GM18951 (cell line): Measurements from ENCODE around the gene BCORL1.

Experiments
- POLR2A ChIP-seq: IDR thresholded peaks from 4 replicates; pipeline ENCODE4 v1.6.1; 2011; ENCODE audit warnings: mild to moderate bottlenecking; ENCODE audit not compliant: insufficient read length, insufficient read depth; ENCODE audit errors: extremely low read depth
- in situ Hi-C: fragments of 300-500 bp; cut with MboI; formaldehyde crosslinking; loops from one replicate; pipeline ENCODE4 v1.12.0; 2022; ENCODE audit warnings: low sequenced_read_pairs, mixed read lengths, inconsistent platforms; ENCODE audit not compliant: unreplicated experiment

Gene BCORL1, protein sequence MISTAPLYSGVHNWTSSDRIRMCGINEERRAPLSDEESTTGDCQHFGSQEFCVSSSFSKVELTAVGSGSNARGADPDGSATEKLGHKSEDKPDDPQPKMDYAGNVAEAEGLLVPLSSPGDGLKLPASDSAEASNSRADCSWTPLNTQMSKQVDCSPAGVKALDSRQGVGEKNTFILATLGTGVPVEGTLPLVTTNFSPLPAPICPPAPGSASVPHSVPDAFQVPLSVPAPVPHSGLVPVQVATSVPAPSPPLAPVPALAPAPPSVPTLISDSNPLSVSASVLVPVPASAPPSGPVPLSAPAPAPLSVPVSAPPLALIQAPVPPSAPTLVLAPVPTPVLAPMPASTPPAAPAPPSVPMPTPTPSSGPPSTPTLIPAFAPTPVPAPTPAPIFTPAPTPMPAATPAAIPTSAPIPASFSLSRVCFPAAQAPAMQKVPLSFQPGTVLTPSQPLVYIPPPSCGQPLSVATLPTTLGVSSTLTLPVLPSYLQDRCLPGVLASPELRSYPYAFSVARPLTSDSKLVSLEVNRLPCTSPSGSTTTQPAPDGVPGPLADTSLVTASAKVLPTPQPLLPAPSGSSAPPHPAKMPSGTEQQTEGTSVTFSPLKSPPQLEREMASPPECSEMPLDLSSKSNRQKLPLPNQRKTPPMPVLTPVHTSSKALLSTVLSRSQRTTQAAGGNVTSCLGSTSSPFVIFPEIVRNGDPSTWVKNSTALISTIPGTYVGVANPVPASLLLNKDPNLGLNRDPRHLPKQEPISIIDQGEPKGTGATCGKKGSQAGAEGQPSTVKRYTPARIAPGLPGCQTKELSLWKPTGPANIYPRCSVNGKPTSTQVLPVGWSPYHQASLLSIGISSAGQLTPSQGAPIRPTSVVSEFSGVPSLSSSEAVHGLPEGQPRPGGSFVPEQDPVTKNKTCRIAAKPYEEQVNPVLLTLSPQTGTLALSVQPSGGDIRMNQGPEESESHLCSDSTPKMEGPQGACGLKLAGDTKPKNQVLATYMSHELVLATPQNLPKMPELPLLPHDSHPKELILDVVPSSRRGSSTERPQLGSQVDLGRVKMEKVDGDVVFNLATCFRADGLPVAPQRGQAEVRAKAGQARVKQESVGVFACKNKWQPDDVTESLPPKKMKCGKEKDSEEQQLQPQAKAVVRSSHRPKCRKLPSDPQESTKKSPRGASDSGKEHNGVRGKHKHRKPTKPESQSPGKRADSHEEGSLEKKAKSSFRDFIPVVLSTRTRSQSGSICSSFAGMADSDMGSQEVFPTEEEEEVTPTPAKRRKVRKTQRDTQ (N-terminal part only)

DNA sequence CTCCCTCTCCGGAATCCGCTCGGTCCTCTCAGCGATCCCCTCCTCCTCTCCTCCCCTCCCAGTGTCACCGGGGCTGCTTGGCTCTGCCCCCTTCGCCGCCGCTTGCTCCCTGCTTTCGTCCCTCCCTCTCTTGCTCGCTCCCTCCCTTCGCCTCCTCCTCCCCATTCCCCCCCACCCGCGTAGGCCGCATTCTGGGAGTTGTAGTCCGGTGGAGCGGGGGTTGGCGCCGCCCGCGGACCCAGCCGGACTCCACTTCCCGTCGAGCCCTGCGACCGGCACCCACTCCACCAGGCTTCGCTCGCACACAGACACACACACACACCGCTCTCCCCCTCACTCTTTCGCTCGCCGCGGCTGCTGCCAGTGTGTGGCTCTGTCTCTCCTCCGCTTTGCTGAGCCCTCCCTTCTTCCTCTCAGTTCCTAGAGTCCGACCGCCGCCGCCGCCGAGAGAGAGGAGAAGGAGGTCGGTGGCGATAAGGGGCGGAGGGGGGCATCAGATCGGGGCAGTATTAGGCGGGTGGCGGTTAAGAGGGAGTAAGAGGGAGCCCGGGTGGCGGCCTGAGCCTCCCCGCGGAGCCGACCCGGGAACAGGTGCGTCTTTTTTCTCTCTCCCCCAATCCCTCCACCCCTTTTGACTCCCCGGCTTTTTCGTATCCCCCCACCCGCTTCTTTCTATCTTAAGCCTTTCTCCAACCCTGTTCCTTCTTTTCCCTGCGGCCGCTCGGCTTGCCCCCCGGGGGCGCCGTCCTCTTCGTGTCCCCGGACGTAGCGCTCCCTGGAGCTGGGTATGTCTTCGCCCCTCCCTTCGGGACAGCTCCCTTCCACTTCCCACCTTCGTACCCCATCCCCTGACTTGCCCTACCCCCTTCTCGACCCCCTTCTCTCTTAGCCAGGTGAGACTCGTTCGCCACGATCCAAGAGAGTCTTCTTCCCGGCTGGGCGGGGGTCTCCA, at the start of gene BCORL1:
Gene BCORL1 (plus strand): TSS at position 336 of the 952 bp plus-strand sequence. CDS start 22,597 bp downstream, outside the sequence.
- in situ Hi-C loops: no loop called here
- peak; percentile 72 for TF ChIP-seq POLR2A

DNA sequence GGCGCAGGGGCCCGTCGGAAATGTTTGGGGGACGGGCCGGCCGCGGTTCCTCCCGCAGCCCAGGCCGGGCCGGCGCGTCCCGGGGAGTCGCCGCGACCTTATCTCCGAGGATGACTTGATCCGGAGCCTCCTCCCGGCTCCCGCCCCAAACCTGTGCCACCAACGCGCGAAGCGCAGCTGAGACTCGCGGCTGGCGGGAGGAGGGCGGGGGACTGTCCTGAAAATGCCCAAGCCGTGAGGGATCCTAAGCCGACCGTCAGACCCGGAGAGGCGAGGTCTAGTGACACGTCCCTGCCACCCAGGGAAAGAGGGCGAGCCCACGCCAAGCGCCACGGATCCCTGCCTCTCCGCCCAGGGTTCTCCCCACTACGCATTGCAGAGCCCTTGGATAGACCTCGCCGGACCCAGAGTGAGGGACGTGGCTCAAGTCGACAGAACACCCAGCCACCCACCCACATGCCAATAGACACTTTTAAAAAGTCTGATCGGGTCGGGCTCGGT, 49.6 kb upstream of the BCORL1 start:
- TF ChIP-seq POLR2A: no peak
- in situ Hi-C loops: no loop called here

DNA sequence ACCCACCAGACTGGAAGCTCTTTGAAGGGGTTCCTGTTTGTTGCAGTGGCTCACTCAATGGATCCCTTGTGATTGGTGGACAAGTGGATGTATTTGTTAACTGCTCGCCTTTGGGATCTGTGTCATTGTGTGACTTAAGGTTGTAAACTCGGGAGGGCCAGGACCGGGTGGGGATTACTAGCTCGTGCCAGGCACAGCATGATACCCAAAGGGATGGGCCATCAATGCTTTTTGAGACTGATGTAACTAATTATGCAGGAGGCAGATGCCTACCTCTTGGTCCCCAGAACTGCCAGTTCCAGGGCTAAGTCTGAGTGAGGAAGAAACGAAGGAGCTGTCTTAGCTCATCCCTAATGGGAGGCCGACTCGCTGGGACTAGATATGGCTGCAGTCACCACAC, 48.7 kb upstream of the BCORL1 start:
- in situ Hi-C loops: no loop called here
- TF ChIP-seq POLR2A: no peak

DNA sequence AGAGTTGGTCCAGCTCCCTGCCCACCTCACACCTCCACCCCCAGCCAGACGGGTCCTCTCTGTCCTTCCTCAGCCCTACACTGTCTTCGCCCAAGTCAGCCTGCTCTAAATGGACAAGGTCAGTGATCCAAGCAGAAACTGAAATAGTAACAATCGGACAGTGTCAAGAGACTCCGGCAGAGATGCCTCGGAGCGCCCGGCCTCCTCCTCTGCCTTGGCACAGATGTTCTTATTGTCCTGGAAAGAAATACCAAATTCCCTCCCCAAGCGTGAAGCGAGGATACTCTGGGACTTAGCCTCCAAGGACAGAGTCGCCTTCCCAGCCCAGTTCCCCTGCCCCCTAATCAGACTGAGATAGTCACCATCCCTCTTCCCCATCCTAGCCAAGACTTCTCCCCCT, 48.0 kb upstream of the BCORL1 start:
- in situ Hi-C loops: no loop called here

DNA sequence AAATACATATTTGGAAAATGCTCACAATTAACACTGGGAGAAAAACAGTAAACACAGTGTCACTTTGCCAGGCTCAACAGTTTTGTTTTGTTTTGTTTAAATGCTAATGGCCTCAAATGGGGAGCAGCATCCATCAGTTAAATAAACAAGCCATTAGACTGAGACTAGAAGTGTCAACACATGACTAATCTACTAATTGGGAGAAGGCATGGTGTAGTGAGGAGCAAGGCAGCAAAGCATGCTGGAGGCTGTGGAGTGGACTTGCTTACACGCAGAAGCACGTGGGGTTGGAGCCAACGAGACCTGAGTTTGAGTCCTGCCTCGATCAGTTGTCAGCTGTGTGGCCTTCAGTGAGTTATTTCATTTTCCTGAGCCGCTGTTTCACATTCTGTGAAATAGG, 47.5 kb upstream of the BCORL1 start:
- in situ Hi-C loops: no loop called here
- no peak for TF ChIP-seq POLR2A

More for the DNA sequence above, 48.0 kb upstream of the BCORL1 start:
- TF ChIP-seq POLR2A: no peak

DNA sequence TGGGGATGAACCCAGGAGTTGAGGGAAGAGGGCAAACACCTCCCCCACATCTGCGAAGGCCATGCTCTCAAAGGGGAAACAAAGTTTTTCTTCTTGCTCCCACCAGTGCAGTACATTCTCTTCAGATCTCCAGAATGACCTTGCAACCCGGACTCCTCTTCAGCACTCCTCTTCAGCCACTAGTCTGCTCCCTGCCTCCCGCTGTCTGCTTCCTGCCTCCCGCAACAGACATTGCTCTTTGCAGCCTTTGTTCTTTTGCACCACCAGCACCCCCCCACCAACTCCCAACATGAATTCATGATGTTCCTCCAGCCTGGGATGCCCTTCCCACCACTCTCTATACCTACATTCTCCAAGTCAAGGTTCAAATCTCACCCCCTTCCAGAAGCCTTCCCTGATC, 44.4 kb upstream of the BCORL1 start:
- no peak for TF ChIP-seq POLR2A
- in situ Hi-C loops: no loop called here

DNA sequence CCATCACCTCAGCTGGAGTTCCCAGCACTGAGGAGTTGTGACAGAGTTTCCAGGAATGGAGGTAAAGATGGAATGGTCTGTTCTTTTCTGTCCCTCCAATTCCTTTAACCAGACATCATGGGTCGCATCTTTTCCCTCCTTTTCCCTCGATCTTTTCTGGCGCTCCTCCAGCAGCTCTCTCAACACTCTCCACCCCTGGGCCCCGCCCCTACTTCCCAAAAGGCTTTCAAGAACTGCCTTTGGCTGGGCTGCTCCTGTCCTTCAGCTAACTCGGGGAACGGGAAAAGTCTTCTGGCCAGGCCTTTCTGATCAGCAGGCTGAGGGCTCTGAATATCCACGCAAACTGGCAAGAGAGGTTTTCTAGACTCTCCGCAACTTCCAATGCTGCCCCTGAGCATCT, 42.4 kb upstream of the BCORL1 start:
- in situ Hi-C loops: no loop called here
- TF ChIP-seq POLR2A: no peak

DNA sequence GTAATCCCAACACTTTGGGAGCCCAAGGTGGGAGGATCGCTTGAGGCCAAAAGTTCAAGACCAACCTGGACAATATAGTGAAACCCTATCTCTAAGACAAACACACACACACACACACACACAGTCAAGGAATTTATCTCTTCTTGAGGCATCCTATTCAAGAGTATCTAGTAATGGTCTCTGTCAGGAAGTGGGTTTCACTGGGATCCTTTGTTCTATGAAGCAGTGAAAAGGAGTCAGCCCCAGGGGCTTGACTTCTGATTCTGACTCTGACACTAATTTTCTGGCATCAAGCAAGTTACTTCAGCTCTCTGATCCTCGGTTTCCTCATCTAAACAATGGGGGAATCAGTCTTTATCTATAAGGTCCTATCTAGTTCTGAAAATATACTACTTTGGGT, 41.7 kb upstream of the BCORL1 start:
- in situ Hi-C loops: no loop called here
- no peak for TF ChIP-seq POLR2A

DNA sequence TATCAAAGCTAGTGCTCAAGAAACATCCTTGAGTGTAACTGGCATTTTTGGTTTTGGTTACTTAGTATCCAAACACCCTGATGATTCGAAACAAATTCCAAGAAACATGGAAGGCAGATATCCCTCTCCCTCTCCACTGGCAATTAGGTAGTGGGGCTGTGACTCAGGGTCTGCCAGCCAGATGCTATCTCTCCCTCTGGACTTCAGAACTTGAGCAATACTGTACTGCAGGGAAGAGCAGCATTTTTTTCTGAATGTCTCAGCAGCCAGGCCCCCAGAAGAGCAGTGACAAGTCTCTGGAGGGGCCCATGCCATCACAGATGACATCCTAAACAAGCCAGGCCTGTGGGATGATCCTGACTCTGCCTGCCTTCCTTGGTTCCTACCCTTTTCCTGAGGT, 37.3 kb upstream of the BCORL1 start:
- in situ Hi-C loops: no loop called here
- no peak for TF ChIP-seq POLR2A

DNA sequence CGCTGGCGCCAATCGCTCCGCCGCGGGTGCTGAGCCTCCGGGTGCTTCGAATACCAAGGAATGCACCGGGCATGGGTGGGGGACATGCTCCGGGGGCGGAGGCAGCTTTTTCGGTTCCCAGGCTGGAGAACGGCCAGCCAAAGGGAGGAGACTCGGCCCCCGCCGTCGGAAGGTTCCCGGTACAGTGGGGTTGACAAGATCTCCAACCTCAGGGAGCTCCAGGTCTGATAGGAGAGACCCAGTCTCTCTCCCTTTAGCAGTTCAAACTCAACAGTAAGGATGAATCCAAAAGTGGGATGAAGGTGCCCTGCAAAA, 29.1 kb upstream of the BCORL1 start:
- no peak for TF ChIP-seq POLR2A
- in situ Hi-C loops: no loop called here

DNA sequence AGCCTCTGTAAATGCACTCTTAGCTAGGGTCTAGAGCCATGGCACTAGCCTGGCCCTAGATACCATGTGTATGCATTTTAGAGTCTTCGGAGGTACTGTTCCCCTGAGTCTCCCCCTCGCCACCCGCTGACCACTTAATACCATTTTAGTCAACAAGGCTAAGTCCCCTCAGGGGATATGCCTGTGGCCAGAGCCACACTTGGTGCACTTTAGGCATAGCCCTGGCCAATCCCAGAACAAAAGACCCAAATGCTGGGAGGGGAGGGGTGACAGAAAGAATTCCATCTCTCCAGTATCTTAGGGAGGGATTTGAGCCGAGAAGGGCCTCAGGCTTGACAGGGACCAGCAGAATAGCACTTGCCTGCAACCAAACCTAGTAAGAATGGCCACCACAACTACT, 28.6 kb upstream of the BCORL1 start:
- in situ Hi-C loops: no loop called here
- TF ChIP-seq POLR2A: no peak

DNA sequence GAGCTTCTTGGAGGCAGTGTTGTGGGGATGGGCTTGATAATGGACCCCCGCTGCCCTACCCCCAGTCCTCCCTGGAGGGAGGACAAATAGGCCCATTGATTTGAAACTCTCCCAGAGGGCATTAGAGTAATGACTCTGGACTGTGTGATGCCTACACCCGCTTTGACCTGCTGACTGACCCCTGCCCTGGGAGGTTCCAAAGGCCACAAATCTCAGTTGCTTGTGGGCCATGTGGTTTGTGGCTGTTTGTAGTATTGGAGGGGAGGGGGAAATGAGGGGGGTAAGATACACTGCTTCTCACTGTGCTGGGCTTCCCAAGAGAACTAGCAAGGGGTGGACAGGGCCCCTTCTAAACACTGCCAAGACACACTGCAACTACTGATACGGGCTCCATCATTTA, 27.6 kb upstream of the BCORL1 start:
- TF ChIP-seq POLR2A: no peak
- in situ Hi-C loops: no loop called here
